ENCODE measurements around the gene CDH4.

GRCh38 chr20:61350500-61351250 lies 98.6 kb downstream of the CDH4 start:
- no peak for TF ChIP-seq CTCF (IDR thresholded peaks at IDR 0.05)
- no peak for TF ChIP-seq POLR2AphosphoS5 (IDR thresholded peaks at IDR 0.05)
- TF ChIP-seq POLR2A (IDR thresholded peaks at IDR 0.05) = no peak
